Measurements from ENCODE around the gene PRR19.
A peak's percentile ranks its signal among the peaks of the same experiment; 100 is the strongest.
"Not testable (repeated sequence)": the region's sequence is repeated elsewhere in the genome, so short reads cannot be mapped to it uniquely, and the experiment has no call there.

Gene PRR19

DNA sequence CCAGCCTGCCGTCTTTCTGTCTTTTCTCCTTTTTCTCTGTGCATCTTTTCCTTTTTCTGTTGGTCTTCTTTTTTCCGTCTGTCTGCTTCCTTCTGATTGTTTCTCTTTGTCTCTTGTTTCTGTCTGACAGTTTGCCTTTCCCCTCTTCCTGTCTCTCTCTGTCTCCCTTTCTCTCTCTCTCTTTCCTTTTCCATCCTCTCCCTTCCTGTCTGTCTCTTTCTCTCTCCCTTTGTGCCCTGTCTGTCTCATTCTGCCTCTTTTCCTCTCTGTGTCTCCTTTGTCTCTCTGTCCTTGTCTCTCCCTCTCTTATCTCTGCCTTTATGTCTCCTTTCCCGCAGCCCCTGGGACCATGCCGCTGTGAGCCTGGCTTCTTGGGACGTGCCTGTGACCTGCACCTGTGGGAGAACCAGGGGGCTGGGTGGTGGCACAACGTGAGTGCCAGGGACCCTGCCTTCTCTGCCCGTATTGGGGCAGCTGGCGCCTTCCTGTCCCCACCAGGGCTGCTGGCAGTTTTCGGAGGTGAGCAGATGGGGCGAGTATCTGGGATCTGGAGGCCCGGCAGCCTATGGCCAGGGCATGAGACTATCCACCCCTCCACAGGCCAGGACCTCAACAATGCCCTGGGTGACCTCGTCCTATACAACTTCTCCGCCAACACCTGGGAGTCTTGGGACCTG lies 32.9 kb downstream of the PRR19 start:
- no peak overlapping the region for H3K4me3 ChIP-seq (ENCODE audit: low read length)
- DNase-seq (ENCODE audit: low read depth, low spot score), result no peak

GRCh38 chr19:42335374-42335936 lies 33.5 kb downstream of the PRR19 start:
- DNase-seq (ENCODE audit: low read depth, low spot score), result no peak
- no peak overlapping the region for H3K4me3 ChIP-seq (ENCODE audit: low read length)

- no peak for DNase-seq (ENCODE audit: low read depth, low spot score)
- no peak overlapping the region for H3K4me3 ChIP-seq (ENCODE audit: low read length)
Observed at GRCh38 chr19:42335971-42336370, 34.0 kb downstream of the PRR19 start.

DNA sequence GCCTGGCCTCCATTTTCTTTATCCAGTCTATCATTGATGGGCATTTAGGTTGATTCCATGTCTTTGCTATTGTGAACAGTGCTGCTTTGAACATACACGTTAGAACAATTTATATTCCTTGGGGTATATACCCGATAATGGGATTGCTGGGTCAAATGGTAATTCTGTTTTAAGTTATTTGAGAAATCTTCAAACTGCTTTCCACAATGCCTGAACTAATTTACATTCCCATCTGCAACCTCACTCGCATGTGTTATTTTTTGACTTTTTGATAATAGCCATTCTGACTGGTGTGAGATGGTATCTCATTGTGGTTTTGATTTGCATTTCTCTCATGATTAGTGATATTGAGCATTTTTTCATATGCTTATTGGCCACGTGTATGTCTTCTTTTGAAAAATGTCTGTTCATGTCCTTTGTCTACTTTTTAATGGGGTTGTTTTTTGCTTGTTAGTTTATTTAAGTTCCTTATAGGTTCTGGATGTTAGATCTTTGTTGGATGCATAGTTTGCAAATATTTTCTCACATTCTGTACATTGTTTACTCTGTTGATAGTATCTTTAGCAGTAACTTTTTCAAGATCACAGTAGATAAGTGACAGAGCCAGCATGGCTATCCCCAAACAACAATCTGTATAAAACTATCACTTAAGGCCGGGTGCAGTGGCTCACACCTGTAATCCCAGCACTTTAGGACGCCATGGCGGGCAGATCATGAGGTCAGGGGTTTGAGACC lies 37.4 kb downstream of the PRR19 start:
- not testable (repeated sequence) for H3K4me3 ChIP-seq (ENCODE audit: low read length); DNase-seq (ENCODE audit: low read depth, low spot score)

GRCh38 chr19:42339922-42340321 lies 38.0 kb downstream of the PRR19 start:
- not testable (repeated sequence) for DNase-seq (ENCODE audit: low read depth, low spot score); H3K4me3 ChIP-seq (ENCODE audit: low read length)

GRCh38 chr19:42343344-42344110 lies 41.6 kb downstream of the PRR19 start:
- H3K4me3 ChIP-seq (ENCODE audit: low read length), result no peak overlapping the region
- DNase-seq (ENCODE audit: low read depth, low spot score), result no peak

DNA sequence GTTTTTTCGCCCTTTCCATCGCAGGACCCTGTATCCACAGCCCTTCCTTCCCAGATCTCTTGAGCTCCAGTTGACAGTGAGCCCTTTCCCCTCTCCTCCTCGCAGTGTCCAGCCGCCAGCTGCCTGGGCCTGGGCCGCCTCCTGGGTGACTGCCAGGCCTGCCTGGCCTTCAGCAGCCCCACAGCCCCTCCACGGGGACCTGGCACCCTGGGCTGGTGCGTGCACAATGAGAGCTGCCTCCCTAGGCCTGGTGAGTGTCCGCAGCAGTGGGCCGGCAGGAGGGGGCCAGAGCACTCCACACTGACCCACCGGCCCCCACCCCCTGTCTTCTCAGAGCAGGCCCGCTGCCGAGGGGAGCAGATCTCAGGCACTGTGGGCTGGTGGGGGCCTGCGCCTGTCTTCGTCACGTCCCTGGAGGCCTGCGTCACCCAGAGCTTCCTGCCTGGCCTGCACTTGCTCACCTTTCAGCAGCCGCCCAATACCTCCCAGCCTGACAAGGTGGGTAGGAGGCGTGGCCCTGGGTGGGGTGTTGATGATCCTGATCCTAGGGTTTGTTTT lies 42.5 kb downstream of the PRR19 start:
- no peak for DNase-seq (ENCODE audit: low read depth, low spot score)
- H3K4me3 ChIP-seq (ENCODE audit: low read length), result no peak overlapping the region

- no peak for DNase-seq (ENCODE audit: low read depth, low spot score)
- no peak overlapping the region for H3K4me3 ChIP-seq (ENCODE audit: low read length)
Observed at GRCh38 chr19:42345191-42345812, 43.4 kb downstream of the PRR19 start.

- H3K4me3 ChIP-seq (ENCODE audit: low read length), result no peak overlapping the region
- no peak for DNase-seq (ENCODE audit: low read depth, low spot score)
Observed at GRCh38 chr19:42348211-42348610, 46.3 kb downstream of the PRR19 start.

GRCh38 chr19:42349378-42350107 lies 47.6 kb downstream of the PRR19 start:
- H3K4me3 ChIP-seq (ENCODE audit: low read length), result no peak overlapping the region
- no peak for DNase-seq (ENCODE audit: low read depth, low spot score)

GRCh38 chr19:42350417-42350816 lies 48.5 kb downstream of the PRR19 start:
- H3K4me3 ChIP-seq (ENCODE audit: low read length), result no peak overlapping the region
- DNase-seq (ENCODE audit: low read depth, low spot score), result no peak

DNA sequence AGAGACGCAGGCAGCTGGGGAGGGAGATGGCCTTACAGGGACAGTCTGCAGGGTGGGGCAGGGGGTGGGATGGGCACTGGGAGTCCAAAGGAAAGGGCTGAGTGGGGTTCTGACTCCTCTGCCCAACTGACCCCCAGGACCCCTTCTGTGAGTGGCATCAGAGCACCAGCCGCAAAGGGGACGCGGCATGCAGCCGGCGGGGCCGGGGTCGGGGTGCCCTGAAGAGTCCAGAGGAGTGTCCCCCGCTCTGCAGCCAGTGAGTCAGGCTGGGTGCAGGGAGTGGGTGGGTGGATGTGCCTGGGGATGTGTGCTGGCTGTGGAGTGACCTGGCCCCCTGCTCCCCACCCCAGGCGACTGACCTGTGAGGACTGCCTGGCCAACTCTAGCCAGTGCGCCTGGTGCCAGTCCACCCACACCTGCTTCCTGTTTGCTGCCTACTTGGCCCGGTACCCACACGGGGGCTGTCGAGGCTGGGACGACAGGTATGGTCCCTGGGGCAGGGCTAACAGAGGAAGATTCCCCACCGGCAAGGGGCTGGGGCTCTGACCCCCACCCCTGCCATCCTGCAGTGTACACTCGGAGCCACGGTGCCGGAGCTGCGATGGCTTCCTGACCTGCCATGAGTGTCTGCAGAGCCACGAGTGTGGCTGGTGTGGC lies 49.3 kb downstream of the PRR19 start:
- DNase-seq (ENCODE audit: low read depth, low spot score), result no peak
- no peak overlapping the region for H3K4me3 ChIP-seq (ENCODE audit: low read length)

- no peak overlapping the region for H3K4me3 ChIP-seq (ENCODE audit: low read length)
- peak; percentile 30 for DNase-seq (ENCODE audit: low read depth, low spot score)
Observed at GRCh38 chr19:42352301-42353259, 50.6 kb downstream of the PRR19 start.

GRCh38 chr19:42353341-42354015 lies 51.5 kb downstream of the PRR19 start:
- DNase-seq (ENCODE audit: low read depth, low spot score), result no peak
- no peak overlapping the region for H3K4me3 ChIP-seq (ENCODE audit: low read length)

- no peak for DNase-seq (ENCODE audit: low read depth, low spot score)
- H3K4me3 ChIP-seq (ENCODE audit: low read length), result no peak overlapping the region
Observed at GRCh38 chr19:42355896-42356295, 54.0 kb downstream of the PRR19 start.

- no peak for DNase-seq (ENCODE audit: low read depth, low spot score)
- no peak overlapping the region for H3K4me3 ChIP-seq (ENCODE audit: low read length)
Observed at GRCh38 chr19:42356686-42357085, 54.8 kb downstream of the PRR19 start.
